Caco-2 (cell line): ENCODE measurements around the gene SPECC1. TPM values are rescaled to one million over a fixed set of nuclear protein-coding genes. Genes with fewer than 3 reads are reported as not detected.

Experiments used
- BruUV-seq: library from RNA; stranded (reverse); fragments of 400-500 nt; replicated peaks from 2 replicates; lab custom pipeline; 2021; lab: Mats Ljungman, UMichigan
- CTCF ChIA-PET: fragments of 300-600 bp; sonication (Branson Sonifier 250); formaldehyde crosslinking; loops from one replicate; lab custom pipeline; 2022; ENCODE audit warnings: antibody characterized with exemption; lab: Charles Lee
- POLR2A ChIA-PET: fragments of 300-600 bp; sonication (Branson Sonifier 250); formaldehyde crosslinking; loops from one replicate; lab custom pipeline; 2022; ENCODE audit warnings: antibody characterized with exemption; lab: Charles Lee
- DNase-seq, 2 experiments: peaks; one replicate each; pipeline versions ENCODE4 v3.0.0 to v3.0.0-alpha.2; 2020 to 2022
- H3K27me3 ChIP-seq: replicated peaks from 2 replicates; pipeline ENCODE4 v1.6.0; 2011; ENCODE audit warnings: low read length; ENCODE audit not compliant: control insufficient read depth, insufficient read depth
- H3K36me3 ChIP-seq: 2 replicates; pipeline ENCODE4 v1.5.1; 2011; ENCODE audit warnings: low read length; ENCODE audit not compliant: control insufficient read depth, insufficient read depth
- H3K4me1 ChIP-seq: fragments of 250-450 bp; sonication (Bioruptor Pico); 2 replicates; pipeline ENCODE4 v1.5.1; 2020; ENCODE audit warnings: mild to moderate bottlenecking
- H3K4me3 ChIP-seq: 2 replicates; pipeline ENCODE4 v1.5.1; 2011; ENCODE audit warnings: low read depth, mild to moderate bottlenecking, control low read depth, low read length
- H3K9me3 ChIP-seq: fragments of 250-450 bp; sonication (Bioruptor Pico); 2 replicates; pipeline ENCODE4 v1.5.1; 2020; ENCODE audit warnings: mild to moderate bottlenecking, moderate library complexity
- H3K27ac Mint-ChIP-seq: one replicate; pipeline ENCODE4 v1.8.0; 2022; ENCODE audit warnings: mixed read lengths; ENCODE audit not compliant: unreplicated experiment
- H3K27me3 Mint-ChIP-seq: one replicate; pipeline ENCODE4 v1.8.0; 2022; ENCODE audit warnings: mixed read lengths; ENCODE audit not compliant: insufficient read depth, unreplicated experiment
- H3K36me3 Mint-ChIP-seq: one replicate; pipeline ENCODE4 v1.8.0; 2022; ENCODE audit warnings: mild to moderate bottlenecking, mixed read lengths; ENCODE audit not compliant: insufficient read depth, unreplicated experiment
- H3K4me1 Mint-ChIP-seq: one replicate; pipeline ENCODE4 v1.8.0; 2022; ENCODE audit warnings: low read depth, mixed read lengths; ENCODE audit not compliant: unreplicated experiment
- H3K4me3 Mint-ChIP-seq: one replicate; pipeline ENCODE4 v1.8.0; 2022; ENCODE audit warnings: mild to moderate bottlenecking, moderate library complexity, mixed read lengths; ENCODE audit not compliant: unreplicated experiment
- H3K9me3 Mint-ChIP-seq: one replicate; pipeline ENCODE4 v1.8.0; 2022; ENCODE audit warnings: mixed read lengths; ENCODE audit not compliant: unreplicated experiment
- intact Hi-C: fragments of 100-400 bp; cut with micrococcal nuclease; formaldehyde crosslinking; loops from one replicate; pipeline ENCODE4 v1.10.0; 2022; ENCODE audit not compliant: unreplicated experiment
- total RNA-seq: library from RNA; stranded (reverse); gene quantifications from 2 replicates; pipeline ENCODE4 v1.2.3, GENCODE V29; 2022
- TF ChIP-seq, protein P1 (sequence below), 2 experiments: fragments of 200-600 bp in 1 of 2; IDR thresholded peaks; 1 replicate in 1 of 2; 2 replicates in 1 of 2; pipeline versions ENCODE4 v1.5.1 to v1.8.0; 2011 to 2022; ENCODE audit warnings: antibody characterized with exemption in 1 of 2, control low read depth in 1 of 2, inconsistent platforms in 1 of 2, low read depth in 1 of 2, low read length in 1 of 2, mild to moderate bottlenecking in 1 of 2, moderate library complexity in 1 of 2; ENCODE audit not compliant: insufficient read depth in 1 of 2, severe bottlenecking in 1 of 2, unreplicated experiment in 1 of 2

SPECC1 gene
- total RNA-seq, 1 experiment from 2014 or later, result 123 TPM

- no peak for DNase-seq
Measured at GRCh38 chr17:20189302-20189701, 180.1 kb downstream of the SPECC1 start.

DNA sequence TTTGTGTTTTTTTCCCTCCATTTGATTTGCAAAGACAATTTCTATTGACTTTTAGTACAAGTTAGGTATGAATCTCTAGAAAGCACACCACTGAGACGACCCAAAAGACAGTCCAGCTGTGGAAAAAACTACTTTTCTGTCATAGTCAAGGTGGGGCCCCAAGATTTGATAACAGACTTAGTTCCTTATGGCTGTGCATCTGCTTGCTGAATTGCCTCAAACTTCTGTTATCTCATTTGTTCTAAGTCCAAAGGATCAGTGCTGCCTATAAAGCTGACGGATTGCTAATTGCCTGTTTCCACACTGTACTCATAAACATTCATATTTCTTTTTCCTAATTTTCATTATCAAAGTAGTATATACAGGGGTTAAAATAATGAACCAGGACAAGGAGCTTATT lies 180.8 kb downstream of the SPECC1 start:
- H3K27me3 Mint-ChIP-seq, result no peaks in the 10 kb centered on the region

More at GRCh38 chr17:20189302-20189701, 180.1 kb downstream of the SPECC1 start:
- Histone ChIP-seq H3K9me3 (no peaks in the 10 kb centered on the region), H3K27me3 (no peaks in the 10 kb centered on the region), H3K36me3 (no peaks in the 10 kb centered on the region), H3K4me3 (no peak overlapping the region), H3K4me1 (peaks cover 21% of the 10 kb centered on the region)
- ChIA-PET CTCF (no interaction called here), POLR2A (no interaction called here)
- Mint-ChIP-seq H3K4me1 (peaks cover 13% of the 10 kb centered on the region), H3K9me3 (no peaks in the 10 kb centered on the region), H3K27ac (no peak overlapping the region), H3K36me3 (peaks cover 5% of the 10 kb centered on the region), H3K4me3 (no peak overlapping the region), H3K27me3 (no peaks in the 10 kb centered on the region)
- no TSS peak for BruUV-seq
- intact Hi-C loops, result no loop called here
- TF ChIP-seq, protein P1, sequence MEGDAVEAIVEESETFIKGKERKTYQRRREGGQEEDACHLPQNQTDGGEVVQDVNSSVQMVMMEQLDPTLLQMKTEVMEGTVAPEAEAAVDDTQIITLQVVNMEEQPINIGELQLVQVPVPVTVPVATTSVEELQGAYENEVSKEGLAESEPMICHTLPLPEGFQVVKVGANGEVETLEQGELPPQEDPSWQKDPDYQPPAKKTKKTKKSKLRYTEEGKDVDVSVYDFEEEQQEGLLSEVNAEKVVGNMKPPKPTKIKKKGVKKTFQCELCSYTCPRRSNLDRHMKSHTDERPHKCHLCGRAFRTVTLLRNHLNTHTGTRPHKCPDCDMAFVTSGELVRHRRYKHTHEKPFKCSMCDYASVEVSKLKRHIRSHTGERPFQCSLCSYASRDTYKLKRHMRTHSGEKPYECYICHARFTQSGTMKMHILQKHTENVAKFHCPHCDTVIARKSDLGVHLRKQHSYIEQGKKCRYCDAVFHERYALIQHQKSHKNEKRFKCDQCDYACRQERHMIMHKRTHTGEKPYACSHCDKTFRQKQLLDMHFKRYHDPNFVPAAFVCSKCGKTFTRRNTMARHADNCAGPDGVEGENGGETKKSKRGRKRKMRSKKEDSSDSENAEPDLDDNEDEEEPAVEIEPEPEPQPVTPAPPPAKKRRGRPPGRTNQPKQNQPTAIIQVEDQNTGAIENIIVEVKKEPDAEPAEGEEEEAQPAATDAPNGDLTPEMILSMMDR (IDR thresholded peaks at IDR 0.05; ENCODE audit: insufficient read depth in 1 of 2, low read depth in 1 of 2, low read length in 1 of 2, severe bottlenecking in 1 of 2, unreplicated experiment in 1 of 2), result no peak

DNA sequence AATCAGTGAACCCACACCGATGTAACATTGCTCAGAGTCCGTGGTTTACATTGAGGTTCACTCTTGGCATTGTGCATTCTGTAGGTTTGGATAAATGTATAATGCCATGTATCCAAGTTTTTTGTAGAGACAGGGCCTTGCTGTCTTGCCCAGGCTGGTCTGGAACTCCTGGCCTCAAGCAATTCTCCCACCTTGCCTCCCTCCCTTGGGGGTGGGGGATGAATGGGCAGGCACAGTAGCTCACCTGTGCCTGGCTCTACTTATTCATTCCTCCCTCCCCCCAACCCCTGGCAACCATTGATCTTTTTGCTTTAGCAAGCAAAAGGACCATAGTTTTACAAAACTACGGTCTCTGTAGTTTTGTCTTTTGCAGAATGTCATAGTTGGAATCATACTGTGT lies 181.4 kb downstream of the SPECC1 start:
- Histone ChIP-seq H3K4me1 (peaks cover 17% of the 10 kb centered on the region), H3K9me3 (peaks cover under 1% of the 10 kb centered on the region), H3K27me3 (no peaks in the 10 kb centered on the region), H3K36me3 (no peaks in the 10 kb centered on the region), H3K4me3 (no peak overlapping the region)
- Mint-ChIP-seq H3K36me3 (peaks cover 5% of the 10 kb centered on the region), H3K9me3 (peaks cover under 1% of the 10 kb centered on the region), H3K27me3 (no peaks in the 10 kb centered on the region), H3K27ac (peak overlapping the region; percentile 56), H3K4me1 (peaks cover 13% of the 10 kb centered on the region), H3K4me3 (no peak overlapping the region)
- ChIA-PET POLR2A (no interaction called here), CTCF (interaction anchor here (0.7 kb wide), 1 partner anchor 68 kb away, joined by 3 read pairs; no protein-coding TSS in a partner anchor)
- DNase-seq, result no peak
- BruUV-seq, result no TSS peak
- intact Hi-C loops, result no loop called here
- TF ChIP-seq, protein P1 (IDR thresholded peaks at IDR 0.05; ENCODE audit: insufficient read depth in 1 of 2, low read depth in 1 of 2, low read length in 1 of 2, severe bottlenecking in 1 of 2, unreplicated experiment in 1 of 2), result no peak

More for the DNA sequence above, 180.8 kb downstream of the SPECC1 start:
- ChIA-PET CTCF (interaction anchor here (0.7 kb wide), 1 partner anchor 68 kb away, joined by 3 read pairs; no protein-coding TSS in a partner anchor), POLR2A (no interaction called here)
- BruUV-seq, result no TSS peak
- Histone ChIP-seq H3K27me3 (no peaks in the 10 kb centered on the region), H3K4me3 (no peak overlapping the region), H3K9me3 (no peaks in the 10 kb centered on the region), H3K36me3 (no peaks in the 10 kb centered on the region), H3K4me1 (peaks cover 20% of the 10 kb centered on the region)
- Mint-ChIP-seq H3K4me1 (peaks cover 13% of the 10 kb centered on the region), H3K36me3 (peaks cover 5% of the 10 kb centered on the region), H3K4me3 (no peak overlapping the region), H3K27ac (peak overlapping the region; percentile 56), H3K9me3 (no peaks in the 10 kb centered on the region)
- TF ChIP-seq, protein P1 (IDR thresholded peaks at IDR 0.05; ENCODE audit: insufficient read depth in 1 of 2, low read depth in 1 of 2, low read length in 1 of 2, severe bottlenecking in 1 of 2, unreplicated experiment in 1 of 2), result no peak
- intact Hi-C loops, result no loop called here
- DNase-seq, result no peak
